ENCODE measurements around the gene ATP5F1C.

ATP5F1C gene

DNA sequence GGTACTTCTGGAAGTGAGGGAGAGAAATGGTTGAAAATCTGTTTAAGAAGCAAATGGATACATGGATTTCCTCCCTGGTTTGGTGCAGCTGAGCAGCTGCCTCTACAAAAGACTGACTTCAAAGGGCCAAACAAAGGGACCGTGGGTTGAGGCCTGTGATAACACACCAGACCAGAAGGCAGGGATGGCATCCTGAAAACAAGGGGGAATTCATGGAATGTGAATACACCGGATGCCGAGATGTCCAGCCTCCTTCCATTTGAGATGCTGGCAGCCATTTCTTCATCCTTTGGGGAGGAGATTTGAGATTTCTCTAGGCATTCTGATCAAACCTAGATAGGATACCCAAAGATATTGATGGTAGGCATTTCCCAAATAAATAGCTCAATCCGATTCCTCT is 67.2 kb downstream of the ATP5F1C start:
- TF ChIP-seq, protein P1, sequence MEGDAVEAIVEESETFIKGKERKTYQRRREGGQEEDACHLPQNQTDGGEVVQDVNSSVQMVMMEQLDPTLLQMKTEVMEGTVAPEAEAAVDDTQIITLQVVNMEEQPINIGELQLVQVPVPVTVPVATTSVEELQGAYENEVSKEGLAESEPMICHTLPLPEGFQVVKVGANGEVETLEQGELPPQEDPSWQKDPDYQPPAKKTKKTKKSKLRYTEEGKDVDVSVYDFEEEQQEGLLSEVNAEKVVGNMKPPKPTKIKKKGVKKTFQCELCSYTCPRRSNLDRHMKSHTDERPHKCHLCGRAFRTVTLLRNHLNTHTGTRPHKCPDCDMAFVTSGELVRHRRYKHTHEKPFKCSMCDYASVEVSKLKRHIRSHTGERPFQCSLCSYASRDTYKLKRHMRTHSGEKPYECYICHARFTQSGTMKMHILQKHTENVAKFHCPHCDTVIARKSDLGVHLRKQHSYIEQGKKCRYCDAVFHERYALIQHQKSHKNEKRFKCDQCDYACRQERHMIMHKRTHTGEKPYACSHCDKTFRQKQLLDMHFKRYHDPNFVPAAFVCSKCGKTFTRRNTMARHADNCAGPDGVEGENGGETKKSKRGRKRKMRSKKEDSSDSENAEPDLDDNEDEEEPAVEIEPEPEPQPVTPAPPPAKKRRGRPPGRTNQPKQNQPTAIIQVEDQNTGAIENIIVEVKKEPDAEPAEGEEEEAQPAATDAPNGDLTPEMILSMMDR (IDR thresholded peaks at IDR 0.05; ENCODE audit: extremely low read depth, insufficient read depth, missing control alignments), result no peak
- no peak for DNase-seq (ENCODE audit: low spot score)
- in situ Hi-C loops (cut with MboI; ENCODE audit: low pct_unique_long_range_greater_than_20kb, low sequenced_read_pairs, unreplicated experiment), result no loop called here

DNA sequence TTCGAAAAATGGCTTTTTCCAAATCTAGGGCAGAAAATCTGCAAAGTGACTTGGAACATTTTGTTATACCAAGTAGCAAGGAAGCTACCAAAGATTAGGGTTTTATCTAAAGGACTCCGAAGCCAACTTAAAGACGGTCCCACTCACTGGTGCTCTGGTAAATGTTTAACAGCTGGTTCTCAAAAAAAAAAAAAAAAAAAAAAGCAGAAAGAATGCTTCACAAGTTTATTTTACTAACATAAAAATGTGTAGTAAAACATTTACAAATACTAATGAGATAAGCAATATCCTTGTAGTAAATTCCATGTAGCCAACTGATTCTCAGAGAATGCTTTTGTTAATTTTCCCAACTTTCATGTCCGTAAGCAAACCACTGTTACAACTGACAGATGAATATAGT is 68.7 kb downstream of the ATP5F1C start:
- TF ChIP-seq, protein P1 (IDR thresholded peaks at IDR 0.05; ENCODE audit: extremely low read depth, insufficient read depth, missing control alignments), result no peak
- no peak for DNase-seq (ENCODE audit: low spot score)
- in situ Hi-C loops (cut with MboI; ENCODE audit: low pct_unique_long_range_greater_than_20kb, low sequenced_read_pairs, unreplicated experiment), result no loop called here

DNA sequence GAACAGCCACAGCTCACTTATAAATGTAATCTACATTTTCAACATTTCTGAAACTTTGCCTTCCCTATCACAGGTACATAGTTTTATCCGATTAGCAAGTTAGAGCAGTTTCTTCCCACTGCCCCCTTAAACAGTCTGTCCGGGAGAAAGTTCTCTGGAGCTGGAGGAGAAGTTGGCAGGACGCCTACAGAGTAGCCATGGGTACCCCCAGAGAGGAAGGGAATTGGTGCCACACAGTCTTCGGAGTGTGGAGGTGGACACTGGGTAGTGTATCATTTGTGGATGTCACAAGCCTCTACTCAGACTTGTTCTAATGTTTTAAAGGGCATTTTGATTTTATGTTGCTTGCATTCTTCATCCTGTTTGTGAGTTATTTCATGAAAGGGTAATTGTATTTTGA is 69.3 kb downstream of the ATP5F1C start:
- in situ Hi-C loops (cut with MboI; ENCODE audit: low pct_unique_long_range_greater_than_20kb, low sequenced_read_pairs, unreplicated experiment), result no loop called here
- DNase-seq (ENCODE audit: low spot score), result no peak

More for the DNA sequence above, 69.3 kb downstream of the ATP5F1C start:
- TF ChIP-seq, protein P1 (IDR thresholded peaks at IDR 0.05; ENCODE audit: extremely low read depth, insufficient read depth, missing control alignments), result no peak
